Measurements from ENCODE around the gene APOL1.
"Not testable (repeated sequence)": the region's sequence is repeated elsewhere in the genome, so short reads cannot be mapped to it uniquely, and the experiment has no call there.

APOL1 gene

GRCh38 chr22:36206255-36206654 is 46.7 kb upstream of the APOL1 start:
- peaks cover 3% of the 10 kb centered on the region; the same call in 1 of the 2 replicates for H3K27me3 ChIP-seq (ENCODE audit: control insufficient read depth, low read length)
- no peaks in the 10 kb centered on the region for H3K36me3 ChIP-seq (ENCODE audit: control insufficient read depth, low read length)
- no peaks in the 10 kb centered on the region for H3K79me2 ChIP-seq (ENCODE audit: control insufficient read depth, low read length)
- H4K20me1 ChIP-seq (ENCODE audit: control insufficient read depth, insufficient read depth, low read depth, low read length), result no peaks in the 10 kb centered on the region
- H3K9me3 ChIP-seq (ENCODE audit: control insufficient read depth, insufficient read depth, low read length), result peaks cover 3% of the 10 kb centered on the region; the same call in 1 of the 2 replicates
- no peak overlapping the region for H3K27ac ChIP-seq (ENCODE audit: low read depth, low read length)
- H3K4me2 ChIP-seq (ENCODE audit: low read length), result no peak overlapping the region
- no peak overlapping the region for H3K4me3 ChIP-seq (ENCODE audit: low read length)
- TF ChIP-seq EZH2phosphoT487 (IDR thresholded peaks at IDR 0.05; ENCODE audit: borderline replicate concordance, low read length) (no peak), CTCF (IDR thresholded peaks at IDR 0.05; ENCODE audit: low read depth, low read length, poor library complexity, severe bottlenecking) (no peak)
- no peaks in the 10 kb centered on the region for H3F3A ChIP-seq (ENCODE audit: control insufficient read depth, insufficient read depth)
- no peaks in the 10 kb centered on the region for H3K9me2 ChIP-seq (replicated peaks; ENCODE audit: control insufficient read depth, low read length)
- peaks cover 23% of the 10 kb centered on the region for H3K4me1 ChIP-seq (ENCODE audit: control insufficient read depth, low read length)

GRCh38 chr22:36208162-36208765 is 44.7 kb upstream of the APOL1 start:
- Histone ChIP-seq H3K36me3 (ENCODE audit: control insufficient read depth, low read length) (no peaks in the 10 kb centered on the region), H3F3A (ENCODE audit: control insufficient read depth, insufficient read depth) (no peaks in the 10 kb centered on the region), H3K27me3 (ENCODE audit: control insufficient read depth, low read length) (peaks cover 6% of the 10 kb centered on the region; the same call in 1 of the 2 replicates), H3K4me3 (ENCODE audit: low read length) (no peak overlapping the region), H4K20me1 (ENCODE audit: control insufficient read depth, insufficient read depth, low read depth, low read length) (no peaks in the 10 kb centered on the region), H3K9me3 (ENCODE audit: control insufficient read depth, insufficient read depth, low read length) (peaks cover 3% of the 10 kb centered on the region; the same call in 1 of the 2 replicates), H3K79me2 (ENCODE audit: control insufficient read depth, low read length) (no peaks in the 10 kb centered on the region), H3K27ac (ENCODE audit: low read depth, low read length) (no peak overlapping the region), H3K9me2 (replicated peaks; ENCODE audit: control insufficient read depth, low read length) (no peaks in the 10 kb centered on the region), H3K4me2 (ENCODE audit: low read length) (no peak overlapping the region), H3K4me1 (ENCODE audit: control insufficient read depth, low read length) (peaks cover 26% of the 10 kb centered on the region)
- TF ChIP-seq EZH2phosphoT487 (IDR thresholded peaks at IDR 0.05; ENCODE audit: borderline replicate concordance, low read length) (no peak), CTCF (IDR thresholded peaks at IDR 0.05; ENCODE audit: low read depth, low read length, poor library complexity, severe bottlenecking) (no peak)

GRCh38 chr22:36208914-36209313 is 44.0 kb upstream of the APOL1 start:
- H3F3A ChIP-seq (ENCODE audit: control insufficient read depth, insufficient read depth), result no peaks in the 10 kb centered on the region
- peaks cover 6% of the 10 kb centered on the region; the same call in 1 of the 2 replicates for H3K27me3 ChIP-seq (ENCODE audit: control insufficient read depth, low read length)
- peaks cover 26% of the 10 kb centered on the region for H3K4me1 ChIP-seq (ENCODE audit: control insufficient read depth, low read length)
- H3K27ac ChIP-seq (ENCODE audit: low read depth, low read length), result no peak overlapping the region
- H3K9me2 ChIP-seq (replicated peaks; ENCODE audit: control insufficient read depth, low read length), result no peaks in the 10 kb centered on the region
- peaks cover 3% of the 10 kb centered on the region; the same call in 1 of the 2 replicates for H3K9me3 ChIP-seq (ENCODE audit: control insufficient read depth, insufficient read depth, low read length)
- no peak for TF ChIP-seq CTCF (IDR thresholded peaks at IDR 0.05; ENCODE audit: low read depth, low read length, poor library complexity, severe bottlenecking)
- TF ChIP-seq EZH2phosphoT487 (IDR thresholded peaks at IDR 0.05; ENCODE audit: borderline replicate concordance, low read length), result no peak
- H3K4me2 ChIP-seq (ENCODE audit: low read length), result no peak overlapping the region
- H3K79me2 ChIP-seq (ENCODE audit: control insufficient read depth, low read length), result no peaks in the 10 kb centered on the region
- H3K36me3 ChIP-seq (ENCODE audit: control insufficient read depth, low read length), result no peaks in the 10 kb centered on the region
- H4K20me1 ChIP-seq (ENCODE audit: control insufficient read depth, insufficient read depth, low read depth, low read length), result no peaks in the 10 kb centered on the region
- no peak overlapping the region for H3K4me3 ChIP-seq (ENCODE audit: low read length)

GRCh38 chr22:36209488-36209908 is 43.4 kb upstream of the APOL1 start:
- not testable (repeated sequence) for H3K9me3 ChIP-seq (ENCODE audit: control insufficient read depth, insufficient read depth, low read length); H3K36me3 ChIP-seq (ENCODE audit: control insufficient read depth, low read length); H3K4me2 ChIP-seq (ENCODE audit: low read length); H3K79me2 ChIP-seq (ENCODE audit: control insufficient read depth, low read length); H4K20me1 ChIP-seq (ENCODE audit: control insufficient read depth, insufficient read depth, low read depth, low read length); H3K4me3 ChIP-seq (ENCODE audit: low read length); H3K9me2 ChIP-seq (replicated peaks; ENCODE audit: control insufficient read depth, low read length); H3K27ac ChIP-seq (ENCODE audit: low read depth, low read length); H3F3A ChIP-seq (ENCODE audit: control insufficient read depth, insufficient read depth); H3K27me3 ChIP-seq (ENCODE audit: control insufficient read depth, low read length)
- peaks cover 26% of the 10 kb centered on the region for H3K4me1 ChIP-seq (ENCODE audit: control insufficient read depth, low read length)
